IMR-90 (cell line): ENCODE measurements around the gene ZNF544. TPM values are rescaled to one million over a fixed set of nuclear protein-coding genes. Genes with fewer than 3 reads are reported as not detected.

Source experiments
- ATAC-seq: fragments of 200-7000 bp; cut with Tn5 transposase; 2 replicates; pipeline ENCODE4 v1.9.1; 2020; ENCODE audit warnings: low read depth, mild to moderate bottlenecking, moderate library complexity
- BruUV-seq: library from RNA; stranded (reverse); fragments of 400-500 nt; replicated peaks from 2 replicates; lab custom pipeline; 2021; lab: Mats Ljungman, UMichigan
- CTCF ChIA-PET: fragments of 300-600 bp; formaldehyde crosslinking; extraction: SDS; loops from one replicate; lab custom pipeline; 2021; ENCODE audit warnings: antibody characterized with exemption; lab: Yijun Ruan, JAX
- POLR2A ChIA-PET: fragments of 300-600 bp; sonication (Branson Sonifier 250); formaldehyde crosslinking; loops from one replicate; lab custom pipeline; 2022; ENCODE audit warnings: antibody characterized with exemption; ENCODE audit not compliant: unreplicated experiment; lab: Charles Lee
- DNase-seq: peaks from one replicate; pipeline ENCODE4 v3.0.0; 2013
- H2AFZ ChIP-seq: replicated peaks from 2 replicates; pipeline ENCODE3; 2013; ENCODE audit warnings: low read length, mild to moderate bottlenecking; ENCODE audit not compliant: poor library complexity
- H2AK5ac ChIP-seq: 2 replicates; pipeline ENCODE4 v1.6.1; 2013; ENCODE audit warnings: low read depth, low read length, inconsistent platforms
- H2AK9ac ChIP-seq: replicated peaks from 2 replicates; pipeline ENCODE3; 2013; ENCODE audit warnings: mild to moderate bottlenecking, low read depth, low read length, moderate library complexity; ENCODE audit not compliant: poor library complexity
- H2BK120ac ChIP-seq: 2 replicates; pipeline ENCODE4 v1.6.1; 2013; ENCODE audit warnings: low read depth, low read length, inconsistent platforms
- H2BK15ac ChIP-seq: 3 replicates; pipeline ENCODE4 v1.6.1; 2013; ENCODE audit warnings: low read depth, low read length, inconsistent platforms
- H2BK20ac ChIP-seq: 2 replicates; pipeline ENCODE4 v1.6.1; 2013; ENCODE audit warnings: low read depth, mild to moderate bottlenecking, inconsistent platforms, low read length, moderate library complexity
- H2BK5ac ChIP-seq: 2 replicates; pipeline ENCODE4 v1.6.1; 2013; ENCODE audit warnings: mild to moderate bottlenecking, low read depth, low read length, inconsistent platforms; ENCODE audit not compliant: poor library complexity, severe bottlenecking
- H3K14ac ChIP-seq: replicated peaks from 2 replicates; pipeline ENCODE4 v1.6.1; 2013; ENCODE audit warnings: low read depth, low read length, inconsistent platforms
- H3K18ac ChIP-seq: 2 replicates; pipeline ENCODE4 v1.6.1; 2013; ENCODE audit warnings: low read depth, low read length, control low read depth
- H3K23ac ChIP-seq: 2 replicates; pipeline ENCODE4 v1.6.1; 2013; ENCODE audit warnings: low read depth, low read length, inconsistent platforms
- H3K27ac ChIP-seq: 2 replicates; pipeline ENCODE4 v1.5.1; 2013; ENCODE audit warnings: mild to moderate bottlenecking, control low read depth, low read length; ENCODE audit not compliant: insufficient read depth
- H3K27me3 ChIP-seq: 2 replicates; pipeline ENCODE4 v1.6.1; 2013; ENCODE audit warnings: low read length; ENCODE audit not compliant: control insufficient read depth, insufficient read depth
- H3K36me3 ChIP-seq: 2 replicates; pipeline ENCODE4 v1.6.1; 2013; ENCODE audit warnings: low read length, mixed read lengths; ENCODE audit not compliant: control insufficient read depth, insufficient read depth
- H3K4ac ChIP-seq: 2 replicates; pipeline ENCODE4 v1.6.1; 2013; ENCODE audit warnings: low read depth, low read length, inconsistent platforms
- H3K4me1 ChIP-seq: 2 replicates; pipeline ENCODE4 v1.6.1; 2013; ENCODE audit warnings: low read length, mixed read lengths; ENCODE audit not compliant: control insufficient read depth, insufficient read depth
- H3K4me2 ChIP-seq: 2 replicates; pipeline ENCODE4 v1.6.1; 2013; ENCODE audit warnings: low read depth, mild to moderate bottlenecking, control low read depth, low read length, moderate library complexity
- H3K4me3 ChIP-seq: 2 replicates; pipeline ENCODE4 v1.5.1; 2013; ENCODE audit warnings: low read depth, mild to moderate bottlenecking, control low read depth, low read length, moderate library complexity; ENCODE audit not compliant: insufficient read depth
- H3K56ac ChIP-seq: 2 replicates; pipeline ENCODE4 v1.6.1; 2013; ENCODE audit warnings: low read length, inconsistent platforms; ENCODE audit not compliant: insufficient read depth; ENCODE audit errors: extremely low read depth
- H3K79me1 ChIP-seq, 2 experiments: 2 replicates each; pipeline ENCODE4 v1.6.1; 2013; ENCODE audit warnings: low read length in 2 of 2, inconsistent platforms in 1 of 2, low read depth in 1 of 2
- H3K9ac ChIP-seq: 2 replicates; pipeline ENCODE4 v1.6.1; 2013; ENCODE audit warnings: low read depth, low read length, control low read depth
- H3K9me1 ChIP-seq: 2 replicates; pipeline ENCODE4 v1.6.1; 2013; ENCODE audit warnings: low read length, inconsistent platforms; ENCODE audit not compliant: insufficient read depth
- H3K9me3 ChIP-seq: 2 replicates; pipeline ENCODE4 v1.6.1; 2013; ENCODE audit warnings: low read length; ENCODE audit not compliant: control insufficient read depth, insufficient read depth
- H4K20me1 ChIP-seq: 2 replicates; pipeline ENCODE4 v1.6.1; 2013; ENCODE audit warnings: low read length, inconsistent platforms; ENCODE audit not compliant: insufficient read depth
- H4K5ac ChIP-seq: 2 replicates; pipeline ENCODE4 v1.6.1; 2013; ENCODE audit warnings: mild to moderate bottlenecking, low read depth, low read length, control low read depth
- H4K8ac ChIP-seq, 2 experiments: 2 replicates each; pipeline ENCODE4 v1.6.1; 2013; ENCODE audit warnings: low read depth in 2 of 2, low read length in 2 of 2, control low read depth in 1 of 2, inconsistent platforms in 1 of 2
- H4K91ac ChIP-seq: 2 replicates; pipeline ENCODE4 v1.6.1; 2013; ENCODE audit warnings: low read depth, low read length, inconsistent platforms; ENCODE audit not compliant: insufficient read depth
- CHD1 ChIP-seq: IDR thresholded peaks from 2 replicates; pipeline ENCODE4 v1.6.1; 2012; ENCODE audit warnings: low read depth, low read length, improper control_type of control experiment
- FOS ChIP-seq: fragments of 150-350 bp; IDR thresholded peaks from 2 replicates; pipeline ENCODE4 v1.6.1; 2016; ENCODE audit warnings: low read depth, low read length
- MAZ ChIP-seq: IDR thresholded peaks from 2 replicates; pipeline ENCODE4 v1.6.1; 2012; ENCODE audit warnings: low read depth, mild to moderate bottlenecking, low read length, improper control_type of control experiment, moderate library complexity, borderline replicate concordance
- MXI1 ChIP-seq: IDR thresholded peaks from 2 replicates; pipeline ENCODE4 v1.6.1; 2012; ENCODE audit warnings: low read depth, mild to moderate bottlenecking, low read length, moderate library complexity, borderline replicate concordance
- NFE2L2 ChIP-seq: fragments of 150-350 bp; IDR thresholded peaks from 2 replicates; pipeline ENCODE4 v1.6.1; 2016; ENCODE audit warnings: low read depth, mild to moderate bottlenecking, low read length
- POLR2A ChIP-seq: IDR thresholded peaks from 2 replicates; pipeline ENCODE4 v1.6.1; 2012; ENCODE audit warnings: mild to moderate bottlenecking, low read depth, low read length
- RAD21 ChIP-seq: IDR thresholded peaks from 2 replicates; pipeline ENCODE4 v1.6.1; 2012; ENCODE audit warnings: low read length, improper control_type of control experiment
- RCOR1 ChIP-seq: IDR thresholded peaks from 2 replicates; pipeline ENCODE4 v1.6.1; 2012; ENCODE audit warnings: mild to moderate bottlenecking, low read length, improper control_type of control experiment; ENCODE audit not compliant: insufficient replicate concordance
- RFX5 ChIP-seq: IDR thresholded peaks from 2 replicates; pipeline ENCODE4 v1.8.0; 2012; ENCODE audit warnings: low read depth, mild to moderate bottlenecking, low read length, moderate library complexity
- SMC3 ChIP-seq: fragments of 150-350 bp; IDR thresholded peaks from 2 replicates; pipeline ENCODE4 v1.6.1; 2016; ENCODE audit warnings: low read depth, mild to moderate bottlenecking, antibody characterized with exemption, low read length, moderate library complexity
- WGBS, 2 experiments: methylation state at CpG; one replicate each; pipeline versions ENCODE4 v1.1.5 to v1.1.7; 2013; ENCODE audit warnings: missing lambda C conversion rate in 2 of 2; ENCODE audit not compliant: insufficient read length in 1 of 2; ENCODE audit errors: extremely low coverage in 2 of 2; 5-methylcytosine and 5-hydroxymethylcytosine counted together
- dilution Hi-C: fragments of 300-500 bp; cut with HindIII; formaldehyde crosslinking; loops from one replicate; pipeline ENCODE4 v1.14.3; 2018; ENCODE audit warnings: low sequenced_read_pairs; ENCODE audit not compliant: unreplicated experiment
- in situ Hi-C: fragments of 300-500 bp; cut with MboI; formaldehyde crosslinking; loops from 3 replicates; pipeline ENCODE4 v1.14.3; 2019; ENCODE audit warnings: low sequenced_read_pairs, inconsistent platforms, mixed read lengths
- intact Hi-C: fragments of 100-400 bp; cut with micrococcal nuclease; formaldehyde crosslinking; loops from 2 replicates; pipeline ENCODE4 v1.10.0; 2022
- polyA plus RNA-seq, 3 experiments: library from polyadenylated mRNA; depleted of rRNA; stranded (reverse); fragments of >200 nt; gene quantifications; 2 replicates each; pipeline ENCODE4 v1.2.3, GENCODE V29; 2012; ENCODE audit warnings: low replicate concordance in 1 of 3
- total RNA-seq: library from RNA; depleted of rRNA; stranded (reverse); fragments of >200 nt; gene quantifications from 2 replicates; pipeline ENCODE4 v1.2.3, GENCODE V29; 2012
- TF ChIP-seq, protein P1 (sequence below): fragments of 150-350 bp; IDR thresholded peaks from 2 replicates; pipeline ENCODE4 v1.6.1; 2016; ENCODE audit warnings: low read depth, mild to moderate bottlenecking, low read length, moderate library complexity, borderline replicate concordance
- TF ChIP-seq, protein P2 (sequence below): fragments of 150-350 bp; IDR thresholded peaks from 2 replicates; pipeline ENCODE4 v1.6.1; 2017; ENCODE audit warnings: mild to moderate bottlenecking, antibody characterized with exemption, low read length, low read depth
- TF ChIP-seq, protein P3 (sequence below): conservative IDR thresholded peaks from 2 replicates; pipeline ENCODE4 v1.5.1; 2012; ENCODE audit warnings: mild to moderate bottlenecking, low read depth, low read length, improper control_type of control experiment

The ZNF544 gene
- total and polyA plus RNA-seq, 2 of the 4 experiments (the other 2 are of a cell fraction) = 19.3 to 45.9 TPM

DNA sequence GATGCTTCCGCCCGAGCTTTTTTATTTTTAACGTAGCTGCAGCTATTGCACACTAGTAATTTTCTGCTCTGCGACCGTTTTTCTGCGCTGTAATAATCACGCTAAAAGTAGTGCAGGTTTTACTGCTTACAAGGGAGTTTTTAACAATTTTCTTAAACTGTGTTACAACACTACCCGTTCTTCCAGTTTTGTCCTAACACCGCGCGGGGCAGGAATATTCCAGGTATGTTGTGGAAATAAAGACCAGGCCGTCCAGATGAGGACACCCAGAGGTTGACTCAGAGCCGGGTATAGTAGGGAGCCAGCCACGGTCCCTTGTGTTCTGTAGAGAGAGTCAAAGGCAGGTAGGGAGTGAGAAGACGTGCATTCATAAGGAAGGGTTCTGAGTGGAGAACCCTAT lies 24.1 kb upstream of the ZNF544 start:
- H3K4me2 ChIP-seq = no peak overlapping the region
- H4K5ac ChIP-seq = no peak overlapping the region
- H4K20me1 ChIP-seq = no peaks in the 10 kb centered on the region
- no peak overlapping the region for H3K9ac ChIP-seq
- ATAC-seq = no peak
- H4K8ac ChIP-seq = no peak overlapping the region
- TF ChIP-seq POLR2A = no peak
- no peak for TF ChIP-seq RAD21
- no peak for TF ChIP-seq SMC3
- no peak for TF ChIP-seq MXI1
- TF ChIP-seq, protein P1, sequence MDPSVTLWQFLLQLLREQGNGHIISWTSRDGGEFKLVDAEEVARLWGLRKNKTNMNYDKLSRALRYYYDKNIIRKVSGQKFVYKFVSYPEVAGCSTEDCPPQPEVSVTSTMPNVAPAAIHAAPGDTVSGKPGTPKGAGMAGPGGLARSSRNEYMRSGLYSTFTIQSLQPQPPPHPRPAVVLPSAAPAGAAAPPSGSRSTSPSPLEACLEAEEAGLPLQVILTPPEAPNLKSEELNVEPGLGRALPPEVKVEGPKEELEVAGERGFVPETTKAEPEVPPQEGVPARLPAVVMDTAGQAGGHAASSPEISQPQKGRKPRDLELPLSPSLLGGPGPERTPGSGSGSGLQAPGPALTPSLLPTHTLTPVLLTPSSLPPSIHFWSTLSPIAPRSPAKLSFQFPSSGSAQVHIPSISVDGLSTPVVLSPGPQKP = no peak
- no peak for TF ChIP-seq RCOR1
- TF ChIP-seq CHD1 = no peak
- no peak for TF ChIP-seq FOS
- TF ChIP-seq, protein P2, sequence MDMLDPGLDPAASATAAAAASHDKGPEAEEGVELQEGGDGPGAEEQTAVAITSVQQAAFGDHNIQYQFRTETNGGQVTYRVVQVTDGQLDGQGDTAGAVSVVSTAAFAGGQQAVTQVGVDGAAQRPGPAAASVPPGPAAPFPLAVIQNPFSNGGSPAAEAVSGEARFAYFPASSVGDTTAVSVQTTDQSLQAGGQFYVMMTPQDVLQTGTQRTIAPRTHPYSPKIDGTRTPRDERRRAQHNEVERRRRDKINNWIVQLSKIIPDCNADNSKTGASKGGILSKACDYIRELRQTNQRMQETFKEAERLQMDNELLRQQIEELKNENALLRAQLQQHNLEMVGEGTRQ = no peak
- no peak for TF ChIP-seq RFX5
- TF ChIP-seq MAZ = no peak
- TF ChIP-seq, protein P3, sequence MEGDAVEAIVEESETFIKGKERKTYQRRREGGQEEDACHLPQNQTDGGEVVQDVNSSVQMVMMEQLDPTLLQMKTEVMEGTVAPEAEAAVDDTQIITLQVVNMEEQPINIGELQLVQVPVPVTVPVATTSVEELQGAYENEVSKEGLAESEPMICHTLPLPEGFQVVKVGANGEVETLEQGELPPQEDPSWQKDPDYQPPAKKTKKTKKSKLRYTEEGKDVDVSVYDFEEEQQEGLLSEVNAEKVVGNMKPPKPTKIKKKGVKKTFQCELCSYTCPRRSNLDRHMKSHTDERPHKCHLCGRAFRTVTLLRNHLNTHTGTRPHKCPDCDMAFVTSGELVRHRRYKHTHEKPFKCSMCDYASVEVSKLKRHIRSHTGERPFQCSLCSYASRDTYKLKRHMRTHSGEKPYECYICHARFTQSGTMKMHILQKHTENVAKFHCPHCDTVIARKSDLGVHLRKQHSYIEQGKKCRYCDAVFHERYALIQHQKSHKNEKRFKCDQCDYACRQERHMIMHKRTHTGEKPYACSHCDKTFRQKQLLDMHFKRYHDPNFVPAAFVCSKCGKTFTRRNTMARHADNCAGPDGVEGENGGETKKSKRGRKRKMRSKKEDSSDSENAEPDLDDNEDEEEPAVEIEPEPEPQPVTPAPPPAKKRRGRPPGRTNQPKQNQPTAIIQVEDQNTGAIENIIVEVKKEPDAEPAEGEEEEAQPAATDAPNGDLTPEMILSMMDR = no peak
- no peak for TF ChIP-seq NFE2L2
- no peak for DNase-seq
- H4K91ac ChIP-seq = no peak overlapping the region
- no peak overlapping the region for H2BK15ac ChIP-seq
- no peak overlapping the region for H3K27ac ChIP-seq
- no peak overlapping the region for H2BK20ac ChIP-seq
- no peak overlapping the region for H2AK5ac ChIP-seq
- no peak overlapping the region for H2AFZ ChIP-seq
- WGBS, 2 experiments = 28% methylated on average over 6 of the region's 15 CpGs; no CpG with 5 or more reads in 1 of the 2 experiments
- no peaks in the 10 kb centered on the region for H3K9me1 ChIP-seq
- in situ Hi-C loops (no loop called here), dilution Hi-C loops (no loop called here), intact Hi-C loops (no loop called here)
- H3K14ac ChIP-seq = no peak overlapping the region
- BruUV-seq = no TSS peak
- no peaks in the 10 kb centered on the region for H3K4me1 ChIP-seq
- H3K4me3 ChIP-seq = no peak overlapping the region
- no peak overlapping the region for H3K23ac ChIP-seq
- no peak overlapping the region for H3K56ac ChIP-seq
- no peak overlapping the region for H2BK120ac ChIP-seq
- peaks cover 0 to 7% of the 10 kb centered on the region in 2 experiments; a peak in 2 of 4 replicates for H3K79me1 ChIP-seq
- H2AK9ac ChIP-seq = no peak overlapping the region
- H3K36me3 ChIP-seq = peaks cover 63% of the 10 kb centered on the region
- no peaks in the 10 kb centered on the region for H3K27me3 ChIP-seq
- POLR2A ChIA-PET = no interaction called here
- no peak overlapping the region for H3K18ac ChIP-seq
- H3K4ac ChIP-seq = no peak overlapping the region
- CTCF ChIA-PET = no interaction called here
- peaks cover 91% of the 10 kb centered on the region for H3K9me3 ChIP-seq
- no peak overlapping the region for H2BK5ac ChIP-seq
